HEK293 (cell line): Measurements from ENCODE around the gene NECAP2.

Experiments
- CTCF ChIA-PET: fragments of 350-600 bp; formaldehyde crosslinking; extraction: SDS; loops from one replicate; lab custom pipeline; 2021; ENCODE audit warnings: antibody characterized with exemption; lab: Yijun Ruan, JAX
- POLR2A ChIA-PET: fragments of 300-600 bp; formaldehyde crosslinking; extraction: SDS; loops from one replicate; lab custom pipeline; 2020; ENCODE audit warnings: antibody characterized with exemption, inconsistent platforms; lab: Yijun Ruan, JAX
- H3K27ac ChIP-seq: fragments of 200-500 bp; sonication (Bioruptor generic); 2 replicates; pipeline ENCODE4 v1.5.1; 2014; ENCODE audit warnings: low read depth, low read length, control low read depth, inconsistent platforms; ENCODE audit errors: extremely low read depth
- H3K36me3 ChIP-seq, 2 experiments: fragments of 200-500 bp in 1 of 2; sonication (Bioruptor generic) in 1 of 2; 1 replicate in 1 of 2; 2 replicates in 1 of 2; pipeline ENCODE4 v1.5.1; 2014 to 2017; ENCODE audit warnings: inconsistent platforms in 2 of 2, low read length in 2 of 2; ENCODE audit not compliant: control insufficient read depth in 2 of 2, insufficient read depth in 1 of 2
- H3K4me1 ChIP-seq: fragments of 200-500 bp; sonication (Bioruptor generic); 2 replicates; pipeline ENCODE4 v1.5.1; 2014; ENCODE audit warnings: mild to moderate bottlenecking, low read length, inconsistent platforms; ENCODE audit not compliant: control insufficient read depth, insufficient read depth
- H3K4me3 ChIP-seq: 2 replicates; pipeline ENCODE4 v1.5.1; 2011; ENCODE audit warnings: low read depth, mild to moderate bottlenecking, control low read depth, low read length, moderate library complexity
- H3K9me3 ChIP-seq: fragments of 200-500 bp; sonication (Bioruptor generic); 2 replicates; pipeline ENCODE4 v1.5.1; 2014; ENCODE audit warnings: low read depth, low read length, inconsistent platforms; ENCODE audit not compliant: control insufficient read depth, insufficient read depth
- GLIS1 ChIP-seq: fragments of 450-650 bp; formaldehyde crosslinking; IDR thresholded peaks from 2 replicates; pipeline ENCODE4 v1.5.1; 2016; ENCODE audit warnings: missing biosample characterization, missing genetic modification characterization
- MEIS1 ChIP-seq: sonication (generic); formaldehyde crosslinking; IDR thresholded peaks from 2 replicates; pipeline ENCODE4 v1.8.1; 2022; ENCODE audit warnings: missing genetic modification reagents, mild to moderate bottlenecking, borderline replicate concordance
- SCRT2 ChIP-seq: fragments of 450-650 bp; formaldehyde crosslinking; IDR thresholded peaks from 2 replicates; pipeline ENCODE4 v1.5.1; 2016; ENCODE audit warnings: missing biosample characterization, missing genetic modification characterization
- ZBTB17 ChIP-seq: fragments of 450-650 bp; formaldehyde crosslinking; IDR thresholded peaks from 2 replicates; pipeline ENCODE4 v1.5.1; 2016; ENCODE audit warnings: missing biosample characterization, missing genetic modification characterization
- ZFP37 ChIP-seq: fragments of 450-650 bp; formaldehyde crosslinking; IDR thresholded peaks from 2 replicates; pipeline ENCODE4 v1.5.1; 2016; ENCODE audit warnings: missing biosample characterization, missing genetic modification characterization
- ZNF132 ChIP-seq: fragments of 450-650 bp; formaldehyde crosslinking; IDR thresholded peaks from 2 replicates; pipeline ENCODE4 v1.5.1; 2017; ENCODE audit warnings: missing biosample characterization, missing genetic modification characterization, borderline replicate concordance
- ZNF169 ChIP-seq: fragments of 450-650 bp; formaldehyde crosslinking; IDR thresholded peaks from 2 replicates; pipeline ENCODE4 v1.5.1; 2016; ENCODE audit warnings: missing biosample characterization, missing genetic modification characterization
- ZNF184 ChIP-seq: fragments of 450-650 bp; IDR thresholded peaks from 2 replicates; pipeline ENCODE4 v1.5.1; 2018; ENCODE audit warnings: missing biosample characterization, mild to moderate bottlenecking, missing genetic modification characterization
- ZNF2 ChIP-seq: fragments of 450-650 bp; formaldehyde crosslinking; IDR thresholded peaks from 2 replicates; pipeline ENCODE4 v1.5.1; 2016; ENCODE audit warnings: missing biosample characterization, missing genetic modification characterization
- ZNF202 ChIP-seq: fragments of 450-650 bp; formaldehyde crosslinking; IDR thresholded peaks from 2 replicates; pipeline ENCODE4 v1.5.1; 2016; ENCODE audit warnings: missing biosample characterization, missing genetic modification characterization, borderline replicate concordance
- ZNF274 ChIP-seq, 2 experiments: fragments of 200-500 bp in 1 of 2; fragments of 450-650 bp in 1 of 2; sonication (Bioruptor generic) in 1 of 2; formaldehyde crosslinking in 1 of 2; IDR thresholded peaks; 2 replicates each; pipeline versions ENCODE4 v1.5.1 to v1.6.1; 2014 to 2016; ENCODE audit warnings: borderline replicate concordance in 1 of 2, inconsistent platforms in 1 of 2, low read length in 1 of 2, missing biosample characterization in 1 of 2, missing genetic modification characterization in 1 of 2
- ZNF621 ChIP-seq: fragments of 450-650 bp; formaldehyde crosslinking; IDR thresholded peaks from 2 replicates; pipeline ENCODE4 v1.5.1; 2017; ENCODE audit warnings: missing biosample characterization, missing genetic modification characterization
- ZNF776 ChIP-seq: fragments of 450-650 bp; formaldehyde crosslinking; IDR thresholded peaks from 2 replicates; pipeline ENCODE4 v1.5.0; 2017; ENCODE audit warnings: missing biosample characterization, missing genetic modification characterization, borderline replicate concordance
- TF ChIP-seq, protein P1 (sequence below): fragments of 450-650 bp; formaldehyde crosslinking; IDR thresholded peaks from 2 replicates; pipeline ENCODE4 v1.5.1; 2016; ENCODE audit warnings: missing biosample characterization, missing genetic modification characterization
- TF ChIP-seq, protein P2 (sequence below): sonication (generic); formaldehyde crosslinking; IDR thresholded peaks from 2 replicates; pipeline ENCODE4 v1.8.1; 2022; ENCODE audit warnings: mild to moderate bottlenecking, moderate library complexity, missing genetic modification reagents
- TF ChIP-seq, protein P3 (sequence below): fragments of 450-650 bp; formaldehyde crosslinking; conservative IDR thresholded peaks from 2 replicates; pipeline ENCODE4 v1.5.1; 2016; ENCODE audit warnings: low read depth, missing biosample characterization, missing genetic modification characterization
- TF ChIP-seq, protein P4 (sequence below): fragments of 450-650 bp; formaldehyde crosslinking; IDR thresholded peaks from 2 replicates; pipeline ENCODE4 v1.5.1; 2016; ENCODE audit warnings: missing biosample characterization, missing genetic modification characterization

The NECAP2 gene

DNA sequence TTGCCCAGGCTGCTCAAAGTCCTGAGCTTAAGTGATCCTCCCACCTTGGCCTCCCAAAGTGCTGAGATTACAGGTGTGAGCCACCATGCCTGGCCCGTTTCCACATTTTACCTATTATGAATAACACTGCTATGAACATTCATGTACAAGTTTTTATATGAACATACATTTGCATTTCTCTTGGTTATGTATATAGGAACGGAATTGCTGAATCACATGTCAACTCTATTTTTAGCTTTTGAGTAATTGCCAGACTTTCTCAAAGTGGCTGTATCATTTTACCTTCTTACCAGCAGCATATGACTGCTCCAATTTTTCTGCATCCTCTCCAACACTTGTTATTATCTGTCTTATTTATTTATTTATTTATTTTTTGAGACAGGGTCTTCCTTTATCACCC lies 6.0 kb upstream of the NECAP2 start:
- POLR2A ChIA-PET: no interaction called here
- Histone ChIP-seq H3K36me3 (no peaks in the 10 kb centered on the region), H3K4me1 (no peaks in the 10 kb centered on the region), H3K27ac (no peak overlapping the region), H3K9me3 (no peaks in the 10 kb centered on the region), H3K4me3 (no peak overlapping the region)
- CTCF ChIA-PET: interaction anchor here (0.5 kb wide), 1 partner anchor 72 kb away, joined by 4 read pairs; no protein-coding TSS in a partner anchor
- TF ChIP-seq ZNF184 (tag by site-specific recombination) (peak; percentile 90), ZNF132 (tag by site-specific recombination) (no peak), ZNF169 (tag by site-specific recombination) (no peak), ZBTB17 (no peak), ZNF274 (IDR thresholded peaks at IDR 0.05; ENCODE audit: low read length) (no peak), ZNF274 (tag by site-specific recombination; IDR thresholded peaks at IDR 0.05; ENCODE audit: borderline replicate concordance) (no peak), GLIS1 (tag by site-specific recombination) (no peak)
- TF ChIP-seq, protein P1, sequence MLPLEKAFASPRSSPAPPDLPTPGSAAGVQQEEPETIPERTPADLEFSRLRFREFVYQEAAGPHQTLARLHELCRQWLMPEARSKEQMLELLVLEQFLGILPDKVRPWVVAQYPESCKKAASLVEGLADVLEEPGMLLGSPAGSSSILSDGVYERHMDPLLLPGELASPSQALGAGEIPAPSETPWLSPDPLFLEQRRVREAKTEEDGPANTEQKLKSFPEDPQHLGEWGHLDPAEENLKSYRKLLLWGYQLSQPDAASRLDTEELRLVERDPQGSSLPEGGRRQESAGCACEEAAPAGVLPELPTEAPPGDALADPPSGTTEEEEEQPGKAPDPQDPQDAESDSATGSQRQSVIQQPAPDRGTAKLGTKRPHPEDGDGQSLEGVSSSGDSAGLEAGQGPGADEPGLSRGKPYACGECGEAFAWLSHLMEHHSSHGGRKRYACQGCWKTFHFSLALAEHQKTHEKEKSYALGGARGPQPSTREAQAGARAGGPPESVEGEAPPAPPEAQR (tag by site-specific recombination): no peak
- TF ChIP-seq, protein P2, sequence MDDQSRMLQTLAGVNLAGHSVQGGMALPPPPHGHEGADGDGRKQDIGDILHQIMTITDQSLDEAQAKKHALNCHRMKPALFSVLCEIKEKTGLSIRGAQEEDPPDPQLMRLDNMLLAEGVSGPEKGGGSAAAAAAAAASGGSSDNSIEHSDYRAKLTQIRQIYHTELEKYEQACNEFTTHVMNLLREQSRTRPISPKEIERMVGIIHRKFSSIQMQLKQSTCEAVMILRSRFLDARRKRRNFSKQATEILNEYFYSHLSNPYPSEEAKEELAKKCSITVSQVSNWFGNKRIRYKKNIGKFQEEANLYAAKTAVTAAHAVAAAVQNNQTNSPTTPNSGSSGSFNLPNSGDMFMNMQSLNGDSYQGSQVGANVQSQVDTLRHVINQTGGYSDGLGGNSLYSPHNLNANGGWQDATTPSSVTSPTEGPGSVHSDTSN (CRISPR knock-in tag): no peak

DNA sequence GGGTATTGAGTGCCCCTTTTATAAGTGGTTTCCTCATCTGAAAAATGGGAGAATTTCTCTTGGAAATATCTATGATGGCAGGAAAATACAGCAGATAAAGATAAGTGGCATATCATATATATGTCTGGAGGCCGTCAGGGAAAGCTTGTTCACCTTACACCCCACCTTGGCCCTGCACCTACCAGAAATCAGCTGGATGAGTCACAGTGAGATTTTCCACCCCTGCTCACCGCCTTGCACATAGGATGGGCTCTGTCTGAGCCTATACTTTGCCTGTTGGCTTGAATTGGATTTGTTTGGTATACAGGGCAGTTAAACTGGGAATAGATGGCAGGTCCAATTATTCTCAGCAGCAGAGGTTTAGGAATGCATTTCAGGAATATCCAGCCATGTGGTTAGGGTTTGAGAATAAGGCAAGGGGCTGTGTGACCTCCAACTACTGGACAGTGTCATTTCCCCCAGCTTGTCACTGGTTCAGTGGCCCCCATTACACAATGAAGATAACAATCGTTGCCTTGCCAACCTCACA lies 3.5 kb upstream of the NECAP2 start, which contains the start of gene SPATA21:
TSS of gene SPATA21 (minus strand) at position 479 of the 529 bp plus-strand sequence. CDS start 6,053 bp downstream, outside the sequence.
- CTCF ChIA-PET: interaction anchor here (0.5 to 0.6 kb wide), 2 partner anchors 228 to 261 kb away, joined by 3 read pairs; no protein-coding TSS in a partner anchor
- no peaks in the 10 kb centered on the region for H3K4me1 ChIP-seq
- TF ChIP-seq ZNF621 (tag by site-specific recombination) (no peak), SCRT2 (tag by site-specific recombination) (no peak), ZFP37 (tag by site-specific recombination) (no peak), ZNF2 (tag by site-specific recombination) (no peak), MEIS1 (no peak), ZNF202 (no peak), ZNF776 (tag by site-specific recombination) (no peak)
- TF ChIP-seq, protein P3, sequence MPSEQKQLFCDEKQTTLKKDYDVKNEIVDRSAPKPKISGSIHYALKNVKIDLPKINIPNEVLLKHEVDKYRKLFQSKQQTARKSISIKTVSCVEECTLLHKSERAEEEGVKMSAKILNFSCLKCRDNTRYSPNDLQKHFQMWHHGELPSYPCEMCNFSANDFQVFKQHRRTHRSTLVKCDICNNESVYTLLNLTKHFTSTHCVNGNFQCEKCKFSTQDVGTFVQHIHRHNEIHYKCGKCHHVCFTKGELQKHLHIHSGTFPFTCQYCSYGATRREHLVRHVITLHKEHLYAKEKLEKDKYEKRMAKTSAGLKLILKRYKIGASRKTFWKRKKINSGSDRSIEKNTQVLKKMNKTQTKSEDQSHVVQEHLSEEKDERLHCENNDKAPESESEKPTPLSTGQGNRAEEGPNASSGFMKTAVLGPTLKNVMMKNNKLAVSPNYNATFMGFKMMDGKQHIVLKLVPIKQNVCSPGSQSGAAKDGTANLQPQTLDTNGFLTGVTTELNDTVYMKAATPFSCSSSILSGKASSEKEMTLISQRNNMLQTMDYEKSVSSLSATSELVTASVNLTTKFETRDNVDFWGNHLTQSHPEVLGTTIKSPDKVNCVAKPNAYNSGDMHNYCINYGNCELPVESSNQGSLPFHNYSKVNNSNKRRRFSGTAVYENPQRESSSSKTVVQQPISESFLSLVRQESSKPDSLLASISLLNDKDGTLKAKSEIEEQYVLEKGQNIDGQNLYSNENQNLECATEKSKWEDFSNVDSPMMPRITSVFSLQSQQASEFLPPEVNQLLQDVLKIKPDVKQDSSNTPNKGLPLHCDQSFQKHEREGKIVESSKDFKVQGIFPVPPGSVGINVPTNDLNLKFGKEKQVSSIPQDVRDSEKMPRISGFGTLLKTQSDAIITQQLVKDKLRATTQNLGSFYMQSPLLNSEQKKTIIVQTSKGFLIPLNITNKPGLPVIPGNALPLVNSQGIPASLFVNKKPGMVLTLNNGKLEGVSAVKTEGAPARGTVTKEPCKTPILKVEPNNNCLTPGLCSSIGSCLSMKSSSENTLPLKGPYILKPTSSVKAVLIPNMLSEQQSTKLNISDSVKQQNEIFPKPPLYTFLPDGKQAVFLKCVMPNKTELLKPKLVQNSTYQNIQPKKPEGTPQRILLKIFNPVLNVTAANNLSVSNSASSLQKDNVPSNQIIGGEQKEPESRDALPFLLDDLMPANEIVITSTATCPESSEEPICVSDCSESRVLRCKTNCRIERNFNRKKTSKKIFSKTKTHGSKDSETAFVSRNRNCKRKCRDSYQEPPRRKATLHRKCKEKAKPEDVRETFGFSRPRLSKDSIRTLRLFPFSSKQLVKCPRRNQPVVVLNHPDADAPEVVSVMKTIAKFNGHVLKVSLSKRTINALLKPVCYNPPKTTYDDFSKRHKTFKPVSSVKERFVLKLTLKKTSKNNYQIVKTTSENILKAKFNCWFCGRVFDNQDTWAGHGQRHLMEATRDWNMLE: no peak
- TF ChIP-seq, protein P4, sequence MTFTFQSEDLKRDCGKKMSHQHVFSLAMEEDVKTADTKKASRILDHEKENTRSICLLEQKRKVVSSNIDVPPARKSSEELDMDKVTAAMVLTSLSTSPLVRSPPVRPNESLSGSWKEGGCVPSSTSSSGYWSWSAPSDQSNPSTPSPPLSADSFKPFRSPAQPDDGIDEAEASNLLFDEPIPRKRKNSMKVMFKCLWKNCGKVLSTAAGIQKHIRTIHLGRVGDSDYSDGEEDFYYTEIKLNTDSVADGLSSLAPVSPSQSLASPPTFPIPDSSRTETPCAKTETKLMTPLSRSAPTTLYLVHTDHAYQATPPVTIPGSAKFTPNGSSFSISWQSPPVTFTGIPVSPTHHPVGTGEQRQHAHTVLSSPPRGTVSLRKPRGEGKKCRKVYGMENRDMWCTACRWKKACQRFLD (tag by site-specific recombination): no peak
- no peak within 1 kb of the TSS for H3K27ac ChIP-seq
- H3K4me3 ChIP-seq: no peak within 1 kb of the TSS
- no peaks in the 10 kb centered on the region for H3K9me3 ChIP-seq
- peaks cover 0 to 1% of the 10 kb centered on the region in 2 experiments; a peak in 1 of 3 replicates for H3K36me3 ChIP-seq
- POLR2A ChIA-PET: no interaction called here
